HG03175 (cell line): Measurements from ENCODE around the gene SLC34A1.
A peak's percentile ranks its signal among the peaks of the same experiment; 100 is the strongest.

ENCODE experiments used
- ATAC-seq: cut with Tn5 transposase; IDR thresholded peaks from one replicate; pipeline ENCODE4 v1.9.1; 2021; ENCODE audit warnings: mild to moderate bottlenecking, moderate library complexity; ENCODE audit not compliant: unreplicated experiment

The SLC34A1 gene

DNA sequence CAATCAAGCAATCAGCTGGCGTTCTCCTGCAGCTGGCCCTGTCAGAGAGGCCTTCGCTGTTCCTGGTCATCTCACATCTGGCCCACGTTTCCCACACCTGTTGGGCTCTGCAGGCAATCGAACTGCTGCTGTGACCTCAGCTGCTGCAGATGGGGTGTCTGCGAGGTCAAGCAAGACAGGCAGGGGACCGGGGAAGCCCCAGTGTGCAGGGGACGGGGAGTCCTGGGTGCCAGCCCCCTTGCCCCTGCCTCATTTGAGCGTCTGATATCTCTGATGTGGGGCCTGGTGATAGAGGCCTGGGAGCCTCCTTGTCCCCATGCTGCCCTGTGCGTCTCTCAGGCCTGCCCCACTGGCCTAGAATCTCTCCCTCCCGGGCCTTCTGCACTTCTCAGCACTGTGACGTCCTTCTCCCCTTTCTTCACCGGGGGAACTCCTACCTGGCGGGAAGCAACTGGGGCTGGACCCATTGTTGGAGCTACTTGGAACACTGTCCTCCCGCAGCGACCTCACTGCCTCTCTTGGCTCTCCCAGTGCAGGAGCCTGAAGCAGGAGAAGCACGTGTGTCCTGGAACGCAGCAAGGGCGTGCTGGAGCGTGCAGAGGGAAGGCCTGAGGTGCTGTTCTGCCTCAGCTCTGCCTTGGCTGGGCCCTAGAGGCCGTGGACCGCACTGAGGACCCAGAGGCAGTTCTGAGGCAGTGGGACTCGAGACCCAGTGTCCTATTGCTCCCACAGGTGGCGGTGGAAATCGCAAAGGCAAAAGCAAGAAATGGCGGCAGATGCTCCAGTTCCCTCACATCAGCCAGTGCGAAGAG is 46.1 kb downstream of the SLC34A1 start:
- ATAC-seq = no peak

DNA sequence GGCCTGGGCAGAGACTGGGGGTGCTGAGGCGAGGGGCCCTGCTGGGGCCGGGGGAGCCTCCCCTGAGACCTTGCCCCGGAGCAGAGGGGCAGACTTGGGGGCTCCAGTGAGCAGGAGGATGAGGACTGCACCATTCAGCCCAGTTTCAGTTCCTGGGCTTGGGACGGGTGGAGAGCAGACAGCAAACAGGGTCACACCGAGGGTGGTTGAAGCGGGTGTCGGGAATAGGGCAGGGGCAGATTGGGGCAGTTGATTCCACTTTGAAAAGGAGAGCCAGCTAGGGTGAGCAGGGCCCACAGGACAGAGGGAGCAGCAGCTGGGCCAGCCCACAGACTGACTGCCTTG is 46.7 kb downstream of the SLC34A1 start:
- ATAC-seq = no peak

DNA sequence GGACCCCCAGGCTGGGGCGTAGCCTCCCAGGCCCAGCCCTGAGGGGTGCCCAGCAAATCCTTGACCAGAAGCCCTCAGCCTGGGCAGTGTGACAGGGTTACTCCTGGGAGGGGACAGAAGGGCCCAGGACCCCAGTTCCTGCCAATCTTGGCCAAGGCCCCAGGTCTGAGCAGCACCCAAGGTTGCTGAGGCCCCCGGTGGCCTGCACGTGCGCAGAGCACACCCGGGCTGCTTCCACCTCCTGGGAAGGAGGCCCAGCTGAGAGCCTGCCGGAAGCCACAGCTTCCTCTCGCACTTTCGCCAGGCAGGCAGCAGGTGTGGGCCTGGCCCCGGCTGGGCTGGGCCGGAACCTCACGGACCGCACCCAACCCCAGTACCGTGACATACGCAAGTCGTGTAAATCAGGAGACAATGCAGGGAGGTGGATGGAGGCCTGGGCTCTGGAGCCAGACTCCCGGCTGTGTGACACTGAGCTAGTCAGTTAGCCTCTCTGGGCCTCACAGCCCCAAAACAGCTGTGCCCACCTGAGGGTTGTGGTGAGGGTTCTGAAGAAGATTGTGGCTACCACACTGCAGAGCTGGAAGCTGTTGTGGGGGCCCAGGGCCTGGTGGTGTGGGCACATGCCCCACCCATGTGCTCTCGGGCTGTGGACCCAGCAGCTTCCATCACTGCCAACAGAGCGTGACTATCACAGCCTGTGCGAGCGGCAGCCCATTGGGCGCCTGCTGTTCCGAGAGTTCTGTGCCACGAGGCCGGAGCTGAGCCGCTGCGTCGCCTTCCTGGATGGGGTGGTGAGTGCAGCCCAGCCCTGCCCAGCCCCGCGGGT is 47.3 kb downstream of the SLC34A1 start:
- peak; percentile 55 for ATAC-seq

DNA sequence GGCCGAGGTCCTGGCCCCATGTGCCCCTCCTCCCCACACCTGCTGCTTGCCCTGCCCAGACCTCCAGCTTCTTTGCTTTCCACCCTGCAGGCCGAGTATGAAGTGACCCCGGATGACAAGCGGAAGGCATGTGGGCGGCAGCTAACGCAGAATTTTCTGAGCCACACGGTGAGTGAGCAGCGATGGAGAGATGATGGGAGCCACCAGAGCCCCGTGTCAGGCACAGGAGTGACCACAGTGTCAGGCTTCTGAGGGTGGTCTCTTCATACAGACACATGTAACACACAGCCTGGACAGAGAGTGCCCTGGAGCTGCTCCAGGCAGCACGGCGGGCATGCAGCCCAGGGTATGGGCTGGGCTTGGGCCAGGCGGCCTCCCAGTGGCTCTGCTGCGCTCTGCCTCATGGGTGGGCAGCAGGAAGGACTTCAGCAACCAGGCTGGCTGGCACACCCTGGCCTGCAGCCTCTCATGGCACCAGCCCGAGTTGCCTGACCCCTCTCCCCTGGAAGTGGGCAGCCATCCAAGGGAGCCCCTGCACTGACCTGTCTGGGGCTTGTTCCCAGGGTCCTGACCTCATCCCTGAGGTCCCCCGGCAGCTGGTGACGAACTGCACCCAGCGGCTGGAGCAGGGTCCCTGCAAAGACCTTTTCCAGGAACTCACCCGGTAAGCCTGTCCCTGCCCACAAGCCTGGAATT is 48.1 kb downstream of the SLC34A1 start:
- no peak for ATAC-seq

DNA sequence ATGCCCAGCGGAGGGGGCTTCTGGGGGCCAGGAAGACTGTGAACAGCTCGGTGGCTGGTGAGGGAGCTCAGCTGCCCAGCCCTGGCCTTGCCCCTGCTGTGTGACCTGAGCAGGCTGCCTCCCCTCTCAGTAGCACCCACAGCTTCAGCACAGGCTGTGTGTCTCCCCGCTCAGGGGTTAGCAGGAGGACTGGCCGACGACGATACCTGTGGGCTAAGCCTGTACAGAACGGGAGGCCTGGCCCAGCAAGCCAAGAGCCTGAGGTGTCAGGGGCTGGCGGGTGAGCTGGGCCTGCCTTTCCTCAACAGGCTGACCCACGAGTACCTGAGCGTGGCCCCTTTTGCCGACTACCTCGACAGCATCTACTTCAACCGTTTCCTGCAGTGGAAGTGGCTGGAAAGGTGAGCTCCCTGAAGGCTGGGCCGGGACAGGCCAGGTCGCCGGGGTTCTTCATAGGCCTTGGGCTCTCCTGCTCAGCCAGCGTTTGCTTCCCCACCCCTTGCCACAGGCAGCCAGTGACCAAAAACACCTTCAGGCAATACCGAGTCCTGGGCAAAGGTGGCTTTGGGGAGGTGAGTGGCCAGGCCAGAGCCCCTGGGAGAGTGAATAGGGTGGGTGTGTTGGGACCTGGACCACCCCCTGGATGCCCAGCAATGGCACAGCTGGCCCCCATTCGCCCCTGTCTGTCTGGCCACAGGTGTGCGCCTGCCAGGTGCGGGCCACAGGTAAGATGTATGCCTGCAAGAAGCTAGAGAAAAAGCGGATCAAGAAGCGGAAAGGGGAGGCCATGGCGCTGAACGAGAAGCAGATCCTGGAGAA is 48.8 kb downstream of the SLC34A1 start:
- no peak for ATAC-seq

DNA sequence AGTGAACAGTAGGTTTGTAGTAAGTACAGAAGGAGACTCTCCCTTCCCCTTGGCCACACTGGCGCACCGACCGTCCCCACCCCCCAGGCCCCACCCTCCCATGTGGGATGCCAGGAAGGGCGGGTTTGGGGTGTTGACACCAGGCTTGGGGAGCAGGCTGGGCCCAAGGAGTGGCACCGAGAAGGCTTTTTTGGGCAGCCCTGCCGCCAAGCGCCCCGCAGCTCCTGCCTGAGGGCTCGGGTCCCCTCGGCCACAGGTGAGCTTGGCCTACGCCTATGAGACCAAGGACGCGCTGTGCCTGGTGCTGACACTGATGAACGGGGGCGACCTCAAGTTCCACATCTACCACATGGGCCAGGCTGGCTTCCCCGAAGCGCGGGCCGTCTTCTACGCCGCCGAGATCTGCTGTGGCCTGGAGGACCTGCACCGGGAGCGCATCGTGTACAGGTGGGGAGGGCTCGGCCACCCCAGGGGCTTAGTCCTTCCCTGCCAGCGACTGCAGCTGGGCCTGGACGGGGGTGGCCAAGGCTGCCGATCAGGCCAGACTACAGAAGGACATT is 49.5 kb downstream of the SLC34A1 start:
- no peak for ATAC-seq

DNA sequence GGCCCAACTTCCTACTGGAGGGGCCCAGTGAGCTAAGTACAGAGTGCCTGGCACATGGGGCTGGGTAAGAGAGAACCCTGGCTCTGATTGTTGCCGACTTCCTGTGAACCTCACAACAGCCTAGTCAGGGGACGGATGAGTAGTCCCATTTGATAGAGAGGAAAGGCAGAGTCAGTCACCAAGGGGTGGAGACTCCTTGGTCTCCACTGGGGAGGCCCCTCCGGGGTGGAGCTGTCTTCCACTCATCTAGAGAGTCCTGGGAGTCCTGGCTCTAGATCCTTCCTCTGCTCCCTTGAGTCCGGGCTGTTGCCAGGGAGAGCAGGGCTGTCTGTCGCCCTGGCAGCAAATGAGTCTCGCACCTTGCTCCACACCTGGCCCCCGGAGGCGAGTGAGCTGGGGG is 50.2 kb downstream of the SLC34A1 start:
- ATAC-seq = no peak

DNA sequence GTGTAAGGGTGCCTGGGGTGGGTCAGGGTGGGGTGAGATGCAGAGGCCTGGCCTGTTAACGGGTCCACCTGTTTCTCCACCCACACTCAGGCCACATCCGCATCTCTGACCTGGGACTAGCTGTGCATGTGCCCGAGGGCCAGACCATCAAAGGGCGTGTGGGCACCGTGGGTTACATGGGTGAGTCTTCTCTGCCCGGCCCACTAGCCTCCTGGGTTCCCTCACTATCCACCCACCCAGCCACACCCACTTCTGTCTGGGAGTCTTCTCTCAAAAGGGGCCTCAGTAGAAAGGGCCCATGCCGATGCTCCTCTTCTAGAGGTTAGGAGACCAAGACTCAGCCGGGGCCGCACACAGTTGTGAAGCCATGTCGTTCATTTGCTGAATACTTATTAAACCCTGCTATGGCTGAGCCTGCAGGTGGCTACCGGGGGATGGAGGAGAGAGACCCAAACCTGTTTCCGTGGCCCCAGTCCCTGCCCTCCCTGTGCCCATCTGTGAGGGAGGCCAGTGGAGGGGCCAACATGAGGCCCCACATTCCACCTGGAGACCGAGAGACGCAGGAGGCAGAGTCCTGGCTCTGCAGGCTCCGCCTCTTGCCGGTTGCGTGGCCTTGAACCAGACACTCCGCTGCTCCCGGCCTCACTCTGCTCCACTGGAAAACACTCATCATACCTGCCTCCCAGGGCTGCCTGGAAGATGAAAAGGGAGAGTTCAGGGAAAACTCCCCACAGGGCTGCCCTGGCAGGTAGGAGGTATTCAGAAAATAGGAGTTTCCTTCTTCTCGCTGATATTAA is 50.9 kb downstream of the SLC34A1 start:
- no peak for ATAC-seq

DNA sequence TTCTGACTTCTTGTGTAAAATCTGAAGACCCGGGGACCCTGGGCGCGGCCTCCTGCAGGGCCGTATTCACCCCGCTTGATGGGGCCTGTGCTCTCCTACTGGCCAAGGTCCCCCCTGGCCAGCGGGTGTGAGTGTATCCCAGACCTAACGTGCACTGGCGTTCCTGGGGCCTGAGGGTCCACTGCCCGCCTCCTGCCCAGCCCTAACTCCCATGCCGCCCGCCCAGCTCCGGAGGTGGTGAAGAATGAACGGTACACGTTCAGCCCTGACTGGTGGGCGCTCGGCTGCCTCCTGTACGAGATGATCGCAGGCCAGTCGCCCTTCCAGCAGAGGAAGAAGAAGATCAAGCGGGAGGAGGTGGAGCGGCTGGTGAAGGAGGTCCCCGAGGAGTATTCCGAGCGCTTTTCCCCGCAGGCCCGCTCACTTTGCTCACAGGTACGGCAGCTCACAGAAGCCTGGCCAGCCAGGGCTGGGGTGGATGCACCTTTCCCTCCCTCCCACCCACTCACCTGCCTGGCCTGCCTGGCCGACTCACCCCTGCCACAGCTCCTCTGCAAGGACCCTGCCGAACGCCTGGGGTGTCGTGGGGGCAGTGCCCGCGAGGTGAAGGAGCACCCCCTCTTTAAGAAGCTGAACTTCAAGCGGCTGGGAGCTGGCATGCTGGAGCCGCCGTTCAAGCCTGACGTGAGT is 51.8 kb downstream of the SLC34A1 start:
- no peak for ATAC-seq

DNA sequence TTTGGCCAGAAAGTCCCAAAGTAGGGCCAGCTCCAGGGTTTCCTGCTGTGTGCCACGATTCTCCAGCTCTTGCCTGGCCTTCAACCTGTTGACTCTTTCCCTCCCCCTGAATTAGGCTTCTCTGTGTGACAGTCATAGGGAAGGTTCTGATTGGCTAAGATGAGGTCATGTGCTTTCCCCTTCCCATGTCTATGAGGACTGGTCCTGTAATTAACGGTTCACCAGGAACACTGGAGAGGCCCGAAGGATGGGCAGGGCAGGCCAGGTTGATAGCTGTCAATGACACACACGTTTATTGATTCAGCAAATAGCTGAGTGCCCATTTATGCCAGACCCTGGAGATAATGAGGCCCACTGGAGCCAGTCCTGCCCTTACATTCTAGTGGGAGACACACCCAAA is 53.4 kb downstream of the SLC34A1 start:
- no peak for ATAC-seq

DNA sequence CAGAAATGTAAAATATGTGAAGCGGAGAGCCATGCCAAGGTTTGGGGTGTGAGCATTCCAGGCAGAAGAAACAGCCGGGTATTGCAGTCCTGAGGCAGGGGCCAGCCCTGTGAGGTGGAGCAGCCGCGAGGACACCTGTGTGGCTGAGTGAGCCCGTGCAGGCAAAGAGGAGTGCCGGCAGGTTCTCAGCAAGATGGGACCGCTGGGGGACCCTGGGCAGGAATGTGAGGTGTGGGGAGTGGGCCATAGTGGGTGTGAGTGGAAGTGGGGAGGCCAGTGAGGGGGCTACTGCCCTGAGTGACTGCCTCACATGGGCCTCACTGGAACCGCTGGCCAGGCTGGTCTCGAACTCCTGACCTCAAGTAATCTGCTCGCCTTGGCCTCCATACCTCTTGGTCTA is 54.2 kb downstream of the SLC34A1 start:
- no peak for ATAC-seq

DNA sequence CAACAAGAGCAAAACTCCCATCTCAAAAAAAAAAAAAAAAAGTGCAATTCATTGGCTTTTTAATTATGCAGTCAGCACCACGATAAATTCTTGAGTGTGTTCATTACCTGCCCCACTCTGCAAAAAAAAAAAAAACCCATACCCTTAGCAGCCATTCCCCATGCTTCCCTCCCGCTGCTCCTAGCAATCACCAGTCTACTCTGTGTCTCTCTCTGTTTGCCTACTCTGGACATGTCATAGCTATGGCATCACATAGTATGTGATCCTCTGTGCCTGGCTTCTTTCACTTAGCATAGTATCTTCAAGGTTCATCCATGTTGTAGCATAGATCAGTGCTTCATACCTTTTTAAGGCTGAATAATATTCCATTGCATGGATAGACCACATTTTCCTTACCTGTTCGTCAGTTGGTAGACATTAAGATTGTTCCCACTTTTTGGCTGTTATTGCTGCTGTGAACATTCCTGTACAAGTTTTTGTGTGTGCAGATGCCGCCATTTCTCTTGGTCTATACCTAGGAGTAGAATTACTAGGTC is 55.4 kb downstream of the SLC34A1 start:
- no peak for ATAC-seq

DNA sequence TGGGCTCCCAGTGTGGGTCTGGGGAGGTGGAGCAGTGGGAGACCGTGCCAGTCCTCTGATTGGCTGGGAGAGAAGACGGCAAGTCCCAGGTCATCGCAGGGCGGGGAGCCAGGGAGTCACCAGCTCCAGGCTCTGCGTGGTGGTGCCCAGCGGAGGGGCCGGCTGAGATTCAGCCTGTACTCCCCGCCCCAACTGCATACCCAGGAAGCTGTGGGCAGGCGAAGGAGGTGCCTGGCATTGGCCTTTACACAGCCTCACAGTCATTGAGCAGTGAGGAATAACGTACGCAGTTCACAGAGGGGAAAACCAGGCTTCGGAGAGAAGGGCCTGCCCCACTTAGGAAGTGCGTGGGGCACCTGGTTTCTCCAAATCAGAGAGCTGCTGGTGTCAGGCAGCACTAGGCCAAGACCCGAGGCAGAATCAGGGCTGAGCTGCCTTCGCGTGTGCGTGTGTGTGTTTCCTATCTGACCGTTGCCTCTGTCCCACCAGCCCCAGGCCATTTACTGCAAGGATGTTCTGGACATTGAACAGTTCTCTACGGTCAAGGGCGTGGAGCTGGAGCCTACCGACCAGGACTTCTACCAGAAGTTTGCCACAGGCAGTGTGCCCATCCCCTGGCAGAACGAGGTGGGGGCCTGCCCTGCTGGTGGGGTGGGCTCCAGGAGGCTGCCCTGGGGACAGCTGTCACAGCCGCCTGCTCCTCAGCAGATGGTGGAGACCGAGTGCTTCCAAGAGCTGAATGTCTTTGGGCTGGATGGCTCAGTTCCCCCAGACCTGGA is 56.2 kb downstream of the SLC34A1 start:
- no peak for ATAC-seq

DNA sequence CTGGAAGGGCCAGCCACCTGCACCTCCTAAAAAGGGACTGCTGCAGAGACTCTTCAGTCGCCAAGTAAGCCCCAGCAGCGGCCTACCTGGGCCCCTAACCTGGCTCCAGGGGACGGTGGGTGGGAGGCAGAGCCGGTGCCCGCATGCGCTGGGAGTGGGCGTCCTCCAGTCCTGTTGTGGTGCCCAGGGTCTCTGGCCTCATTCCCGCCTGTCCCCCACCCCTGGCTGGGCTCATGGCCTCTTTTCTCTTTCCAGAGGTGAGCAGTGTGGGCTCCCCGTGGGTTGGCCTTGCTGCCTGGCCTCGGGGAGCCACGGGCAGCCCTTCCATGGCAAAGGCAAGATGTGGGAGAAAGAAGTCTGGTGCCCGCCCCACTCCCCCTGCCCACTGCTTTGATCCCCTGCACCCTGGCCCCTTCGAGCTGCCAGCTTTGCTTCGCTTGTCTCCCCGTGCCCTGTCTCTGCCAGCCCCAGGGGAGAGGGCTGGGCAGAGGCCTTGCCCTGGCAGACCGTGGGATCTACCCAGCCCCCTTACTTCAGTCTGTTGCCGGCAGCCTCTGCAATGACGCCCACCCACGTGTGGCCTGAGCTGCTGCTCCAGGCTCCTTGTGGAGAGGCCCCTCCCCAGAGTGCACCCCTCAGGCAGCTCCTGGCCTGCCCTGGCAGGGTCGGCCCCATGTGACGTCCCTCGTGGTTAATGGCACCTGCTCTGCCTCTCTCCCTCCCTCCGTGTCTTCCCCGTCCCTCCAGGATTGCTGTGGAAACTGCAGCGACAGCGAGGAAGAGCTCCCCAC is 57.0 kb downstream of the SLC34A1 start:
- no peak for ATAC-seq

DNA sequence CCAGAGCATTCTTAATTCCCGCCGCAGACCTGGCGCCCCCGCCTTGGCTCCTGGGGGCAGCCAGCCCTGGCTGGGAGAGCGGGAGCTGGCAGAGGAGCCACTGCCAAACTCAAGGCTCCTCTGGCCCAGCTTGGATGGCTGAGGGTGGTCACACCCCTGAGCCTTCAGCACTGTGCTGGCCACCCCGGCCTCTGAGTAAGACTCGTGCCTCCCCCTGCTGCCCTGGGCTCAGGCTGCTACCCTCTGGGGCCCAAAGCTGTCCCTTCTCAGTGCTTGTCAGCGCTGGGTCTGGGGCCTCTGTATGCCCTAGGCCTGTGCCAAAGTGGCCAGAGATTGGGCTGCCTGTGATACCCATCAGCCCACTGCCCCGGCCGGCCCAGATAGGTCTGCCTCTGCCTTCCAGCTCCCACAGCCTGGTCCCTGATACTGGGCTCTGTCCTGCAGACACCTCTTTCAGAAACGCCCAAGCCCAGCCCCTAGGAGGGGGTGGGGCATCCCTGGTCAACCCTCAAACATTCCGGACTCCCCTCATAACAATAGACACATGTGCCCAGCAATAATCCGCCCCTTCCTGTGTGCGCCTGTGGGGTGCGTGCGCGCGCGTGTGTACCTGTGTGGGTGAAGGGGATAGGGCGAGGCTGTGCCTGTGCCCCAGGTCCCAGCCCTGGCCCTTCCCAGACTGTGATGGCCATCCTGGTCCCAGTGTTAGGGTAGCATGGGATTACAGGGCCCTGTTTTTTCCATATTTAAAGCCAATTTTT is 58.0 kb downstream of the SLC34A1 start:
- no peak for ATAC-seq

DNA sequence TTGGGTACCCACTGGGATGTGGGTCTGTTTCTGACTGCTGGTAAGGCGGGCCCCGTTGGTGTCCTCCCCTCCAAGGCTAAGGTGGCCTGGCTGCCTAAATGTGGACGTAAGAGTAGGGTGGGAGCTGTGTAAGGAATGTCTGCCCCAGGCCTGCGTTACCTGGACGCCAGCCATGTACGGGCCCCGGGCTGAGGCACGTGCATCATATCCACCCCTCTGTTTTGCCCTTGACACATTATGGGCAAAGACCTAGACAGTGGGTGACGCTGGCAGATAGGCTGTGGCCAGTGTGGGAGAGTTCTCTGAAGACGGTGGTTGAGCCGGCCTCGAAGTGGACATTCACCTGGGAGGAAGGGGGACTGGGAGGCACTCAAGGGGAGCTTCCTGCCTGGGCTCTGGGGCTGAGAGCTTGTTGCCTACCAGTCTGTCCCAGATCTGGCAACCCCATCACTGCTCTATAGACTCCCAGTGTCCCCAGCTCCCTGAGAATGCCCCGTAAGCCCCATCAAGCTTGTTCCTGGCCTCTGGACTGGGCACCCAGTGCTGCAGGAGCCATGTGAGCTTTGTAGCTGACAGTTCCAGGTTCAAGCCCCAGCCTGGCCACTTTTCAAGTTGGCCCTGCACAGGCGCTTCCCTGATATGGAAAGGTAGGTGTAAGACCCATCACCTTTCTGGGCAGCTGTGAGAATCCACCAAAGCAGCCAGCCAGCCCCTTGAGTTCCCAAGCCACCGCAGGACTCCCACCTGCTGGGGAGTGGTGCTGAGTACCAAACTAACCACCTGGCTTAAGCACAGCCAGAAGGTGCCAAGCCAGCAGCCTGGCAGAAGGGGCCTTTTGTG is 59.1 kb downstream of the SLC34A1 start:
- ATAC-seq = no peak
